ENCODE measurements around the gene EBP. TPM values are rescaled to one million over a fixed set of nuclear protein-coding genes. Genes with fewer than 3 reads are reported as not detected.
"Not testable (repeated sequence)": the region's sequence is repeated elsewhere in the genome, so short reads cannot be mapped to it uniquely, and the experiment has no call there.

The EBP gene
- total RNA-seq, 2 donors from 2014 or later: 225 to 271 TPM

DNA sequence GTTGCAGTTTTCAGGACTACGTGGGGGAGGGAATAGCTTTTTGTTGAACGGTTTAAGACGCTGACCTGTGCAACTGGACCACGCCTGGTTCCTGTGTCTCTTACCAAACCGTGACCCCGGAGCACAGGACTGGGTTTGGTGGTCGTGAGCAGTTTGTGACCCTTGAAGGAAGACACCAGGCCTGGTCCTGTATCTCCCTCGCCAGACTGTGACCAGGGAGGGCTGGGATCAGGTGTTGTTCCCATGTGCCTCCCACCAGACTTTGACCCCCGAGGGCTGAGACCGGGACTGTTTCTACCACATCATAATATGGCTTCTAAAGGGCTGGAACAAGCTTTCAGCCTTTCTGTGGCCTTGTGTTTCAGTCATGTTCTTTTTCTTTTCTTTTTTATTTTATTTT is 683 bp downstream of the EBP start:
- H3K9ac ChIP-seq (ENCODE audit: low read depth in 2 of 2, low read length in 2 of 2): peak overlapping the region; percentile 33 to 77
- DNase-seq: peak; percentile 38
- peak overlapping the region; percentile 41 for H3K27ac ChIP-seq
- peak overlapping the region; percentile 49 for H3K4me3 ChIP-seq
- H3K9me3 ChIP-seq: no peaks in the 10 kb centered on the region
- no peaks in the 10 kb centered on the region for H3K4me1 ChIP-seq
- intact Hi-C loops (cut with DNase I): no loop called here
- TF ChIP-seq CTCF (IDR thresholded peaks at IDR 0.05): no peak
- H3K27me3 ChIP-seq: no peaks in the 10 kb centered on the region
- H3K36me3 ChIP-seq: no peaks in the 10 kb centered on the region

DNA sequence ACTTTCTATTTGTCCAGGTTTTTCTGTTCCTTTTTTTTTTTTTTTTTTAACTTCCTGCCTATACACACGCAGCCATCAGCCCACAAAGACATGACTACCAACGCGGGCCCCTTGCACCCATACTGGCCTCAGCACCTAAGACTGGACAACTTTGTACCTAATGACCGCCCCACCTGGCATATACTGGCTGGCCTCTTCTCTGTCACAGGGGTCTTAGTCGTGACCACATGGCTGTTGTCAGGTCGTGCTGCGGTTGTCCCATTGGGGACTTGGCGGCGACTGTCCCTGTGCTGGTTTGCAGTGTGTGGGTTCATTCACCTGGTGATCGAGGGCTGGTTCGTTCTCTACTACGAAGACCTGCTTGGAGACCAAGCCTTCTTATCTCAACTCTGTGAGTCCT is 2.1 kb downstream of the EBP start:
- no peak for DNase-seq
- Histone ChIP-seq H3K4me3 (no peak overlapping the region), H3K9ac (ENCODE audit: low read depth in 2 of 2, low read length in 2 of 2) (no peak overlapping the region), H3K27me3 (no peaks in the 10 kb centered on the region), H3K27ac (no peak overlapping the region), H3K9me3 (no peaks in the 10 kb centered on the region), H3K4me1 (no peaks in the 10 kb centered on the region), H3K36me3 (no peaks in the 10 kb centered on the region)
- no peak for TF ChIP-seq CTCF (IDR thresholded peaks at IDR 0.05)
- intact Hi-C loops (cut with DNase I): no loop called here

DNA sequence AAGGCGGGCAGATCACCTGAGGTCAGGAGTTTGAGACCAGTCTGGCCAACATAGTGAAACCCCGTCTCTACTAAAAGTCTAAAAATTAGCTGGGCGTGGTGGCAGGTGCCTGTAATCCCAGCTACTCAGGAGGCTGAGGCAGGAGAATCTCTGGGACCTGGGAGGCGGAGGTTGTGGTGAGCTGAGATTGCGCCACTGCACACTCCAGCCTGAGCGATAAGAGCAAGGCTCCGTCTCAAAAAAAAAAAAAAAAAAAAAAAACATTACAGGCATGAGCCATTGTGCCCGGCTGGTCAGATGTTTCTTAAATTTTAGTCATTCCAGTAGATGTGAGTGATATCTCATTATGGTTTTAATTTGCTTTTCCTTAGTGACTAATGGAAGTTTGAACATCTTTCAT is 4.2 kb downstream of the EBP start:
- DNase-seq; H3K27ac ChIP-seq; H3K9ac ChIP-seq (ENCODE audit: low read depth in 2 of 2, low read length in 2 of 2); H3K27me3 ChIP-seq; H3K4me1 ChIP-seq; intact Hi-C loops (cut with DNase I); H3K4me3 ChIP-seq; H3K36me3 ChIP-seq; H3K9me3 ChIP-seq: not testable (repeated sequence)

GRCh38 chrX:48530736-48531135 is 9.1 kb downstream of the EBP start:
- Histone ChIP-seq H3K4me1 (no peaks in the 10 kb centered on the region), H3K36me3 (no peaks in the 10 kb centered on the region), H3K4me3 (no peak overlapping the region), H3K27ac (peak overlapping the region; percentile 63), H3K27me3 (no peaks in the 10 kb centered on the region), H3K9me3 (no peaks in the 10 kb centered on the region), H3K9ac (ENCODE audit: low read depth in 2 of 2, low read length in 2 of 2) (no peak overlapping the region)
- TF ChIP-seq CTCF (IDR thresholded peaks at IDR 0.05): no peak
- intact Hi-C loops (cut with DNase I): no loop called here
- DNase-seq: no peak

DNA sequence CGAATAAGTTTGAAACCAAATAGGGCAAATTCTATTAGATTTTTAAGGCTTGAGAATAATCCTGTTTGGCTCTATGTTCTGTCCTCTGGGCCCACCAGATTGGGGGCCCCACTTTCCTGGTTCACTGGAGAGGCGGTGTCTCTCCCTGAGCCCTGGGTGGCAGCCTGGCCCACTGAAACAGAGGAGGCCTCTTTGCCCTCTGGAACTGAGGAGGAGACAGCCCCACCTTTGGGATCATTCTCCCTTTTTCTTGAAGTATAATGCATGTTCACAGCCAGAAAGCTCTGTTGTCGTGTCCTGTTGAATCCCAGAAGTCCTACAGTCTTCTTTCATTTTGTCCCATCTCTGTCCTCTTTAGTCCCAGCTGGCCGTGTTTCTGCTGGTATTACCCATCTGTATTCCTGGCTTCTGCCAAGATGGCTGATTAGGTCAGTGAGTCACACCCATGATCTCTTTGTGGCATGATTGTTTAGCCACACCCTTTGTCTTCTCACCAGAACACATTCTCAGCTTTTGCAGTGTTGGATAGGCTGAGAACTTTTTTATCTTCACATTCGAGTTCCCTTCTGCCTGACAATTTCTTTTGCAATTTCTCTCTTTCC is 9.9 kb downstream of the EBP start:
- DNase-seq: no peak
- intact Hi-C loops (cut with DNase I): no loop called here
- peak overlapping the region; percentile 63 for H3K27ac ChIP-seq
- H3K9ac ChIP-seq (ENCODE audit: low read depth in 2 of 2, low read length in 2 of 2): no peak overlapping the region
- no peaks in the 10 kb centered on the region for H3K27me3 ChIP-seq
- H3K36me3 ChIP-seq: no peaks in the 10 kb centered on the region
- H3K9me3 ChIP-seq: no peaks in the 10 kb centered on the region
- TF ChIP-seq CTCF (IDR thresholded peaks at IDR 0.05): no peak
- no peak overlapping the region for H3K4me3 ChIP-seq
- H3K4me1 ChIP-seq: no peaks in the 10 kb centered on the region

DNA sequence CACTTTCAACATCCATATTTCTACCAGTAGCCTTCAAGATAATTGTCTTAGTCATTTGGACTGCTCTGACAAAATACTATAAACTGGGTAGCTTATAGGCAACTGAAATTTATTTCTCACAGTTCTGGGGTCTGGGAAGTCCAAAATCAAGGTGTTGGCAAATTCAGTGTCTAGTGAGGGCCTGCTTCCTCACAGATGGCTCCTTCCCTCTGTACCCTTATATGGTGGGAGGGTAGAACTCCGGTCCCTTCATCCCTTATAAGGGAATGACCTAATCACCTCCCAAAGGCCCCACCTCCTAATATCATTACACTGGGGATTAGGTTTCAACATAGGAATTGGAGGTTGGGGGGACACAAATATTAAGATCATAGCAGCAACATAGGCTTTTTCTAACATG is 10.6 kb downstream of the EBP start:
- Histone ChIP-seq H3K4me1 (no peaks in the 10 kb centered on the region), H3K36me3 (no peaks in the 10 kb centered on the region), H3K9ac (ENCODE audit: low read depth in 2 of 2, low read length in 2 of 2) (no peak overlapping the region), H3K9me3 (no peaks in the 10 kb centered on the region), H3K27ac (peak overlapping the region; percentile 63), H3K4me3 (no peak overlapping the region), H3K27me3 (no peaks in the 10 kb centered on the region)
- no peak for TF ChIP-seq CTCF (IDR thresholded peaks at IDR 0.05)
- intact Hi-C loops (cut with DNase I): no loop called here
- no peak for DNase-seq
